Transverse colon (tissue), 4 donors: Measurements from ENCODE around the gene ACTR1A.

ENCODE experiments used
- CTCF ChIP-seq, 5 experiments: fragments of 200-600 bp in 3 of 5; fragments of 450-650 bp in 2 of 5; sonication (generic) in 3 of 5; IDR thresholded peaks; 1 replicate in 2 of 5; 2 replicates in 3 of 5; pipeline ENCODE4 v1.5.1; 2016 to 2017; ENCODE audit warnings: antibody characterized with exemption in 5 of 5, inconsistent platforms in 3 of 5, mild to moderate bottlenecking in 2 of 5, moderate library complexity in 1 of 5
- EP300 ChIP-seq: sonication (generic); formaldehyde crosslinking; IDR thresholded peaks from one replicate; pipeline ENCODE4 v1.6.1; 2017; ENCODE audit warnings: antibody characterized with exemption, low read depth
- POLR2A ChIP-seq: fragments of 450-650 bp; IDR thresholded peaks from one replicate; pipeline ENCODE4 v1.6.1; 2016; ENCODE audit warnings: antibody characterized with exemption, mild to moderate bottlenecking, moderate library complexity
- POLR2AphosphoS5 ChIP-seq, 3 donors: sonication (generic); formaldehyde crosslinking; IDR thresholded peaks; one replicate each; pipeline ENCODE4 v1.6.1; 2016; ENCODE audit warnings: antibody characterized with exemption in 3 of 3

- TF ChIP-seq CTCF (IDR thresholded peaks at IDR 0.05) (no peak), POLR2A (no peak), POLR2AphosphoS5 (IDR thresholded peaks at IDR 0.05) (no peak), EP300 (no peak)
Observed at GRCh38 chr10:102491136-102491535, 11.4 kb downstream of the ACTR1A start.
